GM19193 (cell line): ENCODE measurements around the gene PAK6.

ENCODE experiments used
- POLR2A ChIP-seq: IDR thresholded peaks from 4 replicates; pipeline ENCODE4 v1.6.1; 2011; ENCODE audit not compliant: insufficient read depth, insufficient read length; ENCODE audit errors: extremely low read depth

PAK6 gene

DNA sequence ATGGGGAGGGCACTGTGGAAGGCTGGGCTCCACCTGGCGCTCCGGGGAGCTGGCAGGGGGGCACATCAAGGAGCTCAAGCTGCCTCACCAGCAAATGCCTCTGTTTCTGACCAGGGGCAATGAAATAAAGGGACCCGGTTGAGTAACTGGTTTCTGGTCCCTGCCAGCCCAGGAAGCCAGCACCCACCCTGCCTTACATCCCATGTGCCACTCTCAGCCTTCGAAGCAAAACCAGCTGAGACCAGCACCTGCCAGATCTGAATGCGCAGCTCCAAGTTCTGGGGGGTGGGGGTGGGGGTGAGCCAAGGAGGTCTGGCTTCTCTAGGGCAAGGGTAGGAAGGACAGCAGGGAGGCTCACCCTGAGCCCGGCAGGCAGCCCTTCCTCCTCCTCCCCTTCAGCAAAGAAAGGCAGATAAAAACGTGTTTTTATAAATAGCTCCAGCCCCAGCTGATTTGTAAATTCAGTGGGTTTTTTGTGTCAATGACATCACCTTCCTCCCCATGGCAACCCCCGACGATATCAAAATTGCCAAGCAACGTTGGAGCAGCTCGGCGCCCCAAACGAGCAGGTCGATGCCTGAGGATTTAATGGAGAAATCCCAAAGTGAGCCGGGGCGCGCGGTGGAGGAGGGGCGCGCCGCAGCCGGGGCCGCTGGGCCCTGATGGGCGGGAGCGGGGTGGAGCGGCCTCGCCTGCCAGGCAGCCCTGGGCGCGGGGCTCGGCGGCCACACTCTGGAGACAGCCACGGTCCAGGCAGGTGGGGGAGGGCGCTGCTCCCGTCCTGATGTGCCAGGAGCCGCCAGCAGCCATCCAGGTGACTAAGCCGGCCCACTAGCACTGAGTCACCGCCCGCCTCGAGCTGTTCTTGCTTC lies at the start of gene PAK6:
Gene PAK6, plus strand, starts transcription at position 532 of the 872 bp plus-strand sequence. CDS start 25,723 bp downstream, outside the sequence.
- TF ChIP-seq POLR2A: no peak

DNA sequence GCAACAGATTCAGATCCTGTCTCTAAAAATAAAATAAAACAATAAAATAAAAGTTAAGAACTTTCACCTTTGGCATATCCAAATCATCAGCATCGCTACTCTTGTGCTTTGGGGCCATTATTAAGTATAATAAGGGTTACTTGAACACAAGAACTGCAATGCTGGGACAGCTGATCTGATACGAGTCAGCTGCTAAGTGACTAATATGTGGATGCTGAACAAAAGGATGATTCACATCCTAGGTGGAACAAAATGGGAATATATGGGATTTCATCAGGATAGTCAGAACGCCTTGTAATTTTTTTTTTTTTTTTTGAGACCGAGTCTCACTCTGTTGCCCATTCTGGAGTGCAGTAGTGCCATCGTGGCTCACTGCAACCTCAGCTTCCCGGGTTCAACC lies 48.3 kb upstream of the PAK6 start:
- TF ChIP-seq POLR2A: no peak

DNA sequence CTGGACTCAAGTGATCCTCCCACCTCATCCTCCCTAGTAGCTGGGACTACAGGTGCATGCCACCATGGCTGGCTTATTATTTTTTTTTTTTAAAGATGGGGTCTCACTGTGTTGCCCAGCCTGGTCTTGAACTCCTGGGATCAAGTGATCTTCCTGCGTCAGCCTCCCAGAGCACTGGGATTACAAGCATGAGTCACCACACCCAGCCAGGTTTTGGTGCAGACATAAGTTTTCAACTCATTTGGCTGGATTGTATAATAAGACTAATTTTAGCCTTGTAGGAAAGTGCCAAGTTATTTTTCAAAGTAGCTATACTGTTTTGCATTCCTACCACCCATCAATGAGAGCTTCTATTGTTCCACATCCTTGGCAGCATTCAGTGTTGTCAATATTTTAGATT lies 45.9 kb upstream of the PAK6 start:
- TF ChIP-seq POLR2A: no peak

DNA sequence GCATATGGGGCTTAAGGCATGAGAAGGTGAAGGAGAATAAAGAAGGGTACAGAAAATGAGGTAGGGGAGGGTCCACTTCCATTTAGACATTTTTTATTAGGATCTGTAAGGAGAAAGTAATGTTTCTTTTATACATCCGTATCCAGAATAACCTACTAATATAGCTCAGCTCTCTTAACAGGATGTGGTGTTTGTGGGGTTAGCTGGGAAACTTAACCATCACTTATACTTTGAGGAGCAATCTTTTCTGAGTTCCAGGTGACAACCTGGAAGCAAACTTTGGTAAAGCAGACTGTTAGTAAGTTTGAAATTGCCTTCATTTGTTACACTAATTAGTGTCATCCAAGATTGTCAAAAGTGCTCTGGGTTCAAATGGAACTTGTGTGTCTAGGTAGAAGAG lies 41.4 kb upstream of the PAK6 start:
- TF ChIP-seq POLR2A: no peak

DNA sequence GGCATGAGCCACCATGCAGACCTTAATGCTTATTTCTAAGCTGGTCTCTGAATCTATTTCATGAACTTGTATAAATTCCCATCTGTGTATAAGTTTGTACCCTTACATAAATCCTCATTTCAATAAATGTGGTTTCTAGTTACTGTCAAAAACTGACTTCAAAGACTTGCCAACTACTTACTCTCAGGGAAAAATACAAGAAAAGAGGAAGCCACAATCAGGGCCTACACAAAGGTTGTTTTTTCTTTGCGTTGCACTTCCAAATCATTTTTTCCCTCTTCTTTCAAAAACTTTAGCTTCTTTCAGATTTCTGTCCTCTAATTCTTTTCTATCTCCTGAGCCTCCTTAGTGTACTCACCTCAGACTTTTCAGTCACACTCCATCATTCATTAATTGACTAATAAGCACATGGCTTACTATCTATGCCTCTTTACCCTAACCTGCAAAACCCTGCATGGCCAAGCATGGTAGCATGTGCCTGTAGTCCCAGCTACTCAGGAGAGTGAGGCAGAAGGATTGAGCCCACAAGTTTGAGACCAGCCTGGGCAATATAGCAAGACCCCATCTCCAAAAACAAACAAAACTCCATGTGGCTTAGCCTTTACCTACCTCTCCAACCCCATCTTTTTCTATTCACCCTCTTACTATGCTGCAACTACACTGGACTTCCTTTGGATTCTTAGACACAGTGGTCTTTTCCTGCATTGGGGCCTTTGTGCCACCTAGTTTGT lies 40.3 kb upstream of the PAK6 start:
- no peak for TF ChIP-seq POLR2A

DNA sequence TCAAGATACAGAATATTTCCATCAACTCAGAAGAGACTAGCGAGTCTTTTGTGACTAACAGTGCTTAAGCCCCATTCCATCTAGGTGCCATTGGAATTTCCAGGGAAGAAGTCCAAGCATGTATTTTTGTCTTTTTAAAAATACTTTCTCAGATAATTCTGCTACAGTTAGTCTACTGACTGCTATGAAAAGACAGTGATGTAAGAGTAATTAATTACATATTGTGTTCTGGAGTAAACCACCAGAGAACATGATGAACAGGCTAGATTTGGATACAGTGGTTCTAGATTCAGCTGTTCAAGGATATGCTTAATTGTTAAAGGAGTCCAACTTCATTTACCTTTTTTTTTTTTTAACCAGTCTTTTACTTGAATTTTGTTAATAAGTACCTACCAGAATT lies 34.8 kb upstream of the PAK6 start:
- TF ChIP-seq POLR2A: no peak

DNA sequence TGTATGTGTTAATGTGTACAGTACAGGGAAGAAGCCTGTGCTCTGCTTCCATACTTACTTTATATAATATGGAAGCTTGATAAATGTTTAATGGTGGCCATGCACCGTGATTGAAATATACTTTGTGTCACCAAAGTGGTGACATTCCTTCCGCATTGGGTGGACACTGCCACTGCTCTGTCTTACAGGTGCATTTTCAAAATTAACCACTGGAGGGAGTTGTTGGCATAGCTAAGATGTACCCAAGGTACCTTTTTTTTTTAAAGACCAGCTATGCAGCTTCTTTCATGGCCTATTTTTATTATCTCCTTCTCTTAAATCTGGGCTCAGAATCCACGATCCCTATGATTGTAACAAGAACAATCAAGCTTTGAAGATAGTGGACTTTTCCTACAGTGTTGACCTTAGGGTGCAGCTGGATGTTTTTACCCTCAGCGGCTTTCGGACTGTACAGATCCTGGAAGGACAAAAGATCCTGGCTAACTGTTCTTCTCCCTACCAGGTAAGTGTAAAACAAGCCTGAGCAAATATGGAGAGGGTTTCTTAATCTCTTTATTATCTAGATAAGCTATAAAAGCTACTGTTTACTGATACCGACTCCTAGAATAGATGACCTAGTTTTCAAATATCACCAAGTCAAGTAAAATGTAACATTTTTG lies 21.6 kb upstream of the PAK6 start:
- no peak for TF ChIP-seq POLR2A

DNA sequence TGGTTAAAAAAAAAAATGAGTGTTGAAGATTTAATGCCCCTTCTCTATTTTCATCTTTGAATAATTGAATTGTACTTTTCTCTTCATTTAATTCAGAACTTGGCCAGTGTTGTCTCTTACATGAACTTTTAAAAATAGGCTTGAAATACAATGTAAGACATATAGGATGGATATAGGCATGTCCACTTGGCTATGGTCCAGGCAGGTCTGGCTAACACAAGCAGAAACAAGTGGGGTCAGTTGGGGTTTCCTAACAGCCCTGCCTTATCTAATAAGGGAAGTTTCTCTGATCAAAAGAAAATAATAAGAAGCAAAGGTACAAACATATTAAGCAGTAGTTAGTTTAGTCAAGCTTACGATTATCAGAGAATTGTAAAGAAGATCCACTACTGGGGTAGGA lies 19.1 kb upstream of the PAK6 start:
- TF ChIP-seq POLR2A: no peak

DNA sequence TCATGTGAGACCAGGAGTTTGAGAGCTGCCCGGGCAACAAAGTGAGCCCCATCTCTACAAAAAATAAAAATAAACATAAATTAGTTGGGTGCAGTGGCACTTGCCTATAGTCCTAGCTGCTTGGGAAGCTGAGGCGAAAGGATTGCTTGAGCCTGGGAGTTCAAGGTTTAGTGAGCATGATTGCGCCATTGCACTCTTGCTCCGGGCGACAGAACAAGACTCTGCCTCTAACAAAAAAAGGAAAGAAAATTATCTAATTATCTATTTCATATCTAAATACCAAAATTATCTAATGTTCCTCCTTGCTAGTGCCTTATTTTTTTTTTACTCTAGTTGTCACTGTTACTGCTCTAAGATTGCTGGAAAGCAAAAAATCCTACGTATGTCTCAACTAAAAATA lies 16.7 kb upstream of the PAK6 start:
- TF ChIP-seq POLR2A: no peak

DNA sequence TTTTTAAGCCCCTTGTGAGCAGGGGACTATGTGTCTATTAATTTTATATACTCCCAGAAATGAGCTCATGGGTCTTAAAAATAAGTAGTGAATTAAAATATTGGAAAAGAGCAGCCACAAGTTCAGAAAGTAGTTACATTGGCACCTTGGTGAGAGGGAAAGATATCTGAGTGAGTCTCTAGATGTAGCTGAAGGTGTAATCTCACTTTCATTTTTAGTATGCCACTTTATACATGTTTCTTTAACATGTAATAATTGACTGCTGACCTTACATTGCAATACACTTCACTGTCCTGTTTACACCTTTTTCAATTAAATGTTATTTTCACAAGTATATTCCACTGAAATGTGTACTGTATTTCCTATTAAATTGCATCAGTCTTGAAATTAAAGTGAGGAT lies 12.1 kb upstream of the PAK6 start:
- no peak for TF ChIP-seq POLR2A

DNA sequence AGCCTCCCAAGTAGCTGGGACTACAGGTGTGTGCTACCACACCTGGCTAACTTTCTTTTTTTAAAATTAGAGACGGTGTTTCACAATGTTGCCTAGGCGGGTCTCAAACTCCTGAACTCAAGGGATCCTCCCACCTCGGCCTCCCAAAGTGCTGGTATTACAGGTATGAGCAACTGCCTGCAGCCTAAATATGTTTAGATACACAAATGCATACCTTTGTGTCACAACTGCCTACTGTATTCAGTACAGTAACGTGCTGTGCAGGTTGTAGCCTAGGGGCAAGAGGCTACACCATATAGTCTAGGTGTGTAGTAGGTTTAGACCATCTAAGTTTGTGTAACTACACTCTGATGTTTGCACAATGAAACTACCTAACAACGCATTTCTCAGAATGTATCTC lies 9.5 kb upstream of the PAK6 start:
- no peak for TF ChIP-seq POLR2A

DNA sequence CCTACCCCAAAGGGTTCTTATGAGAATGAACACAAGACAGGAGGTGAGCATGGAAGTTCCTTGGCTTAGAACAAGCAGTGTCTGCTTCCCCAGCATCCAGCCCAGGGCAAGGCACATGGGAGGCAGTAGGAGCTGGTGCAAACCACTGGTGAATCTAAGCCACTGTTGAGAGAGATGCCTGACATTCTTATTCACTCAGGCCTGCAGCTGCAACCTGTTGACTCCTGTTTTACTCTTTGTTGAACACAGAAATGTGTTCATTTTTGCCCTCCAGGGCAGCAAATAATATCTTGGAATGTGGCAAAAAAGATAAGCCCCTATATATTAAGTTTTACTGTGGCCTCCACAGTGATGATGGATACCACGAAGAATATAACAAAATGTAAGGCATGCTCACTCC lies 8.9 kb upstream of the PAK6 start:
- no peak for TF ChIP-seq POLR2A

DNA sequence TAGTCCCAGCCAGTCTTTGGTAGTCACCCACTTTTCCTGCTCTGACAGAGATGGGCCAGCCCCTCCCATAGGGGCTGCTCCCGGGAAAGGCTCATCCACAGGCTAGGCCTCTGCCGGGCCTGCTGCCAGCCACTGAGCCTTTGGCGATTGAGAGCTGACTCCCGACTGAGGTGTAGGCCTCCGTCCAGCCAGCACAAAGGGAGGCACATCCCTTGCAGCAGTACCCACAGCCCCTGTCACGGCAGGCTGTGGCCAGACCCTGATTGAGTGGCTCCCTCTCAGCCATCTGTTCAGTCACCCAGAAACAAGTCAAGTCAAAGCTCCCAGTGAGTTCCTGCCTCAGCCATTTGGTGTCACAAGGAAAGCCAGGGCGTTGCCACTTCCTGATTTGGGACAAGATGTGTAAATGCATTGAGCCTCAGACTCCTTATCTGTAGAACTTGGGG lies 6.2 kb upstream of the PAK6 start:
- TF ChIP-seq POLR2A: no peak

DNA sequence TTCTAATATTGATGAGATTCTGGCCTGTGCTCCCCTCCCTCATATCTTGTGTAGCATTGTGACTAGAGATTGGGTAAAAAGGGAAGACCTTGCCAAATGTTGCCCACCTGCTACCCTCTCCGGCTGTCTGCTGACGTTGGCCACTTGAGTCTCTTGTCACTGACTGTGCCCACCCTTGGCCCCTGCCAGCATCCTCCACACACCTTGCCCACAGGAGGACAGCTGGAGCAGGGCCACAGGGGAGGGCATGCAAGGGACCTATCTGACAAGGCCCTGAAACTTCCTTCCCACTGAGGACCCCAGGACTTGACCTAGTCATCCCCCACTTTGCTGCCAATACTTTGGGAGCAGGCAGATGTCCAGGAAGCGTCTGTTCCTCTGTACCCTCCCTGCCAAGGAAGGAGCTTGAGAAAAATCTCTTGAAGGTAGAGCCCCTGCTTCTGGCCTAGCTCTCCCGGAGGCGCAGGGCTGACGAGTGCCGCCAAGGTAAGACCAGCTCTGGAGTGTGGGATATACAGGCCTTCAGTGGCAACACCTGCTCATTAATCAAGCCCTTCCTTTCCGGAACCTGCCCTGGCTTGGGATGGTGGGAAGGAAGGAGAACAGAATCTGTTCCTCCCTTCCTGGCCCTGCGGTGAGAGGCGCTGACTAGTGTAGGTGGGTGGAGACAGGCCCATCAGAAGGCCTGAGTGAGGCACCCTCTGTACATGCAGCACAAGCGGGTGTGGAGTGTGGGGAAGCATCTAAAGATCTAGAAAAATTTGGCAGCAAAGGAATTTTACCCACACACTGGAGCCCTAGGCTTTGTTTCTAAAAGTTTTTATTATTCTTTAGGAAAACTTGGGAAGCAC lies 4.9 kb upstream of the PAK6 start:
- no peak for TF ChIP-seq POLR2A

DNA sequence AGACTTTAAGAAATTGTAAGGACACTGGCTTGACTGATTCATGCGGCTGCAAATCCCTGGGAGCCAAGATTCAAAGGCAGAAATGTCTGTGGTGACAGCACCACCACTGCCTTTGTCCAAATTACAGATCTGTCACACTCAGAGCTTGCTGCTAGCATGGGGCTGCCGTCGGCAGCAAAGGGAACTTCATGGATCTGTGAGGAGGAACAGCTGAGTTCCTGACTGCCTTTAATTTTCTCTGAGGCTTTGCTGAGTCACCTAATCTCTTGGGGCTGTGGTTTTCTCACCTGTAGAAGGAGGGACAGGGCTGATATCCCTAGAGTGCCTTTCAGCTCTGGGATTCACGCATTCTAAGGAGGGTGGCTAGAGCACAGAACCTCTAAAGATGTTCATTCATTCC lies 4.1 kb upstream of the PAK6 start:
- no peak for TF ChIP-seq POLR2A
